SK-N-SH treated with all-trans-retinoic acid at 6 μM for 48 hours (cell line): Measurements from ENCODE around the gene MLPH.

Experiments used
- ATAC-seq: fragments of 200-7000 bp; cut with Tn5 transposase; 3 replicates; pipeline ENCODE4 v1.9.1; 2020; ENCODE audit warnings: mild to moderate bottlenecking, moderate library complexity
- ARNTL ChIP-seq: fragments of 450-650 bp; formaldehyde crosslinking; IDR thresholded peaks from 2 replicates; pipeline ENCODE4 v1.5.0; 2020; ENCODE audit warnings: low read depth, mild to moderate bottlenecking, moderate library complexity, borderline replicate concordance
- BACH2 ChIP-seq: fragments of 250-450 bp; sonication (Bioruptor Pico); IDR thresholded peaks from 2 replicates; pipeline ENCODE4 v1.9.0; 2021; ENCODE audit warnings: mild to moderate bottlenecking, borderline replicate concordance
- CREB5 ChIP-seq: fragments of 250-450 bp; sonication (Bioruptor Pico); IDR thresholded peaks from 2 replicates; pipeline ENCODE4 v1.5.1; 2020; ENCODE audit warnings: low read depth, mild to moderate bottlenecking, moderate library complexity
- CSDC2 ChIP-seq: fragments of 250-450 bp; sonication (Bioruptor Pico); IDR thresholded peaks from 2 replicates; pipeline ENCODE4 v1.5.0; 2020; ENCODE audit warnings: mild to moderate bottlenecking, moderate library complexity
- CSRNP3 ChIP-seq: fragments of 250-450 bp; sonication (Bioruptor Pico); IDR thresholded peaks from 2 replicates; pipeline ENCODE4 v1.5.1; 2021; ENCODE audit warnings: mild to moderate bottlenecking, moderate library complexity
- ESRRG ChIP-seq: fragments of 250-450 bp; sonication (Bioruptor Pico); IDR thresholded peaks from 2 replicates; pipeline ENCODE4 v1.6.1; 2021; ENCODE audit warnings: mild to moderate bottlenecking
- ISL1 ChIP-seq: fragments of 250-450 bp; sonication (Bioruptor Pico); IDR thresholded peaks from 2 replicates; pipeline ENCODE4 v2.1.2; 2022; ENCODE audit warnings: mild to moderate bottlenecking, moderate library complexity
- OSR1 ChIP-seq: fragments of 250-450 bp; sonication (Bioruptor Pico); IDR thresholded peaks from 2 replicates; pipeline ENCODE4 v1.8.0; 2022; ENCODE audit warnings: moderate library complexity, mild to moderate bottlenecking, inconsistent platforms
- PATZ1 ChIP-seq: fragments of 250-450 bp; sonication (Bioruptor Pico); IDR thresholded peaks from 2 replicates; pipeline ENCODE4 v1.8.0; 2020; ENCODE audit warnings: mild to moderate bottlenecking, moderate library complexity, borderline replicate concordance
- POU6F1 ChIP-seq: fragments of 250-450 bp; sonication (Bioruptor Pico); IDR thresholded peaks from 2 replicates; pipeline ENCODE4 v1.8.0; 2021; ENCODE audit warnings: low read depth, mild to moderate bottlenecking, moderate library complexity, borderline replicate concordance
- PPARA ChIP-seq: fragments of 250-450 bp; sonication (Bioruptor Pico); IDR thresholded peaks from 2 replicates; pipeline ENCODE4 v1.5.0; 2020; ENCODE audit warnings: mild to moderate bottlenecking, borderline replicate concordance
- RARB ChIP-seq: fragments of 250-450 bp; sonication (Bioruptor Pico); IDR thresholded peaks from 2 replicates; pipeline ENCODE4 v1.8.0; 2021; ENCODE audit warnings: mild to moderate bottlenecking, moderate library complexity
- SNAI2 ChIP-seq: fragments of 250-450 bp; sonication (Bioruptor Pico); IDR thresholded peaks from 2 replicates; pipeline ENCODE4 v1.5.0; 2020; ENCODE audit warnings: mild to moderate bottlenecking, moderate library complexity
- TCF4 ChIP-seq: fragments of 250-450 bp; sonication (Bioruptor Pico); IDR thresholded peaks from 2 replicates; pipeline ENCODE4 v1.8.0; 2021; ENCODE audit warnings: mild to moderate bottlenecking, moderate library complexity, borderline replicate concordance
- ZC3H10 ChIP-seq: fragments of 250-450 bp; sonication (Bioruptor Pico); IDR thresholded peaks from 2 replicates; pipeline ENCODE4 v1.5.1; 2021; ENCODE audit warnings: mild to moderate bottlenecking, moderate library complexity
- ZFP3 ChIP-seq: fragments of 250-450 bp; sonication (Bioruptor Pico); IDR thresholded peaks from 2 replicates; pipeline ENCODE4 v1.5.0; 2020; ENCODE audit warnings: mild to moderate bottlenecking, moderate library complexity
- ZFP30 ChIP-seq: fragments of 450-650 bp; formaldehyde crosslinking; IDR thresholded peaks from 2 replicates; pipeline ENCODE4 v1.5.0; 2022; ENCODE audit warnings: mild to moderate bottlenecking, moderate library complexity
- ZNF8 ChIP-seq: fragments of 450-650 bp; formaldehyde crosslinking; IDR thresholded peaks from 2 replicates; pipeline ENCODE4 v1.5.0; 2020; ENCODE audit warnings: mild to moderate bottlenecking, moderate library complexity
- TF ChIP-seq, protein P1 (sequence below): fragments of 250-450 bp; sonication (Bioruptor Pico); IDR thresholded peaks from 2 replicates; pipeline ENCODE4 v1.5.0; 2020; ENCODE audit warnings: mild to moderate bottlenecking, moderate library complexity

Gene MLPH

GRCh38 chr2:237536617-237537016, 49.6 kb downstream of the MLPH start:
- TF ChIP-seq PPARA (CRISPR knock-in tag) = no peak
- TF ChIP-seq ZFP3 = no peak
- no peak for TF ChIP-seq ESRRG (CRISPR knock-in tag)
- TF ChIP-seq, protein P1, sequence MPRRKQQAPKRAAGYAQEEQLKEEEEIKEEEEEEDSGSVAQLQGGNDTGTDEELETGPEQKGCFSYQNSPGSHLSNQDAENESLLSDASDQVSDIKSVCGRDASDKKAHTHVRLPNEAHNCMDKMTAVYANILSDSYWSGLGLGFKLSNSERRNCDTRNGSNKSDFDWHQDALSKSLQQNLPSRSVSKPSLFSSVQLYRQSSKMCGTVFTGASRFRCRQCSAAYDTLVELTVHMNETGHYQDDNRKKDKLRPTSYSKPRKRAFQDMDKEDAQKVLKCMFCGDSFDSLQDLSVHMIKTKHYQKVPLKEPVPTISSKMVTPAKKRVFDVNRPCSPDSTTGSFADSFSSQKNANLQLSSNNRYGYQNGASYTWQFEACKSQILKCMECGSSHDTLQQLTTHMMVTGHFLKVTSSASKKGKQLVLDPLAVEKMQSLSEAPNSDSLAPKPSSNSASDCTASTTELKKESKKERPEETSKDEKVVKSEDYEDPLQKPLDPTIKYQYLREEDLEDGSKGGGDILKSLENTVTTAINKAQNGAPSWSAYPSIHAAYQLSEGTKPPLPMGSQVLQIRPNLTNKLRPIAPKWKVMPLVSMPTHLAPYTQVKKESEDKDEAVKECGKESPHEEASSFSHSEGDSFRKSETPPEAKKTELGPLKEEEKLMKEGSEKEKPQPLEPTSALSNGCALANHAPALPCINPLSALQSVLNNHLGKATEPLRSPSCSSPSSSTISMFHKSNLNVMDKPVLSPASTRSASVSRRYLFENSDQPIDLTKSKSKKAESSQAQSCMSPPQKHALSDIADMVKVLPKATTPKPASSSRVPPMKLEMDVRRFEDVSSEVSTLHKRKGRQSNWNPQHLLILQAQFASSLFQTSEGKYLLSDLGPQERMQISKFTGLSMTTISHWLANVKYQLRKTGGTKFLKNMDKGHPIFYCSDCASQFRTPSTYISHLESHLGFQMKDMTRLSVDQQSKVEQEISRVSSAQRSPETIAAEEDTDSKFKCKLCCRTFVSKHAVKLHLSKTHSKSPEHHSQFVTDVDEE (CRISPR knock-in tag) = no peak
- no peak for TF ChIP-seq ARNTL (CRISPR knock-in tag)
- no peak for TF ChIP-seq PATZ1 (CRISPR knock-in tag)
- TF ChIP-seq TCF4 (CRISPR knock-in tag) = no peak
- no peak for ATAC-seq

DNA sequence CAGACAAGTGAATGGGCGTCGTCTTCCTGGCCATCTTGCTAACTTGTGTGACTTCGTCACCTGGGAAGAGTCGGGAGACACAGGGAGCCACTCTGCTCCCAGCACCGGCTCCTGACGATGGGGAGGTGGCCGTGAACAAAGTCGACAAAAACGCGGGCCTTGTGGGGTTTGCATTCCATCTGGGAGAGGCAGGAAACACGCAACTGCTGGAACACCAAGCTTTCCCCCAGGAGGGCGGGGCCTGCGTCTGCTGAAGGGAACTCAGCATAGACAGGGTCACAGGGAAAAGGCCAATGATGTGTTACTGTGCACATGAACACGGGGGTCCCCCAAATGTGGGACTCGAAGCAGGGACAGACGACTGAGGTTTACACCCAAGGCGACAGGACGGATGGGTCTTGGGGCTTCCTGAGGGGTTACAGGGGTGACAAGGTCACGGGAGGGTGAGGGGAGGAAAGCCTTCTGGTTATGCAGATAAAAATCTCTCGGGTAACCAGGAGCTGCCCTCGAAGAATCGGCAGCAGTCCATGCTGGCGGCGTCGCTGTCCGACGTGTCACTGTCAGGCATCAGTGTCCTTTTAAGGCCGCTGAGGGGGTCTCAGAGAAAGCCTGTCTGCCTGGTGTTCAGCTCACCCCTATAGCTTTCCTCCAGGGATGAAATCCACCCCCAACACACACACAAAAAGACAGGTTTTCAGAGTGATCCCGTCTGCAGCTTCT, 51.1 kb downstream of the MLPH start:
- no peak for TF ChIP-seq ZFP30
- TF ChIP-seq PATZ1 (CRISPR knock-in tag) = no peak
- no peak for TF ChIP-seq CSDC2
- no peak for TF ChIP-seq ZNF8
- TF ChIP-seq RARB = no peak
- TF ChIP-seq ZFP3 = no peak
- no peak for TF ChIP-seq PPARA (CRISPR knock-in tag)
- ATAC-seq = no peak

- no peak for ATAC-seq
- TF ChIP-seq BACH2 (CRISPR knock-in tag) = no peak
- no peak for TF ChIP-seq ZFP3
- no peak for TF ChIP-seq POU6F1 (CRISPR knock-in tag)
- TF ChIP-seq ARNTL (CRISPR knock-in tag) = no peak
- TF ChIP-seq CSDC2 = no peak
- no peak for TF ChIP-seq ISL1 (CRISPR knock-in tag)
- no peak for TF ChIP-seq ZNF8
- no peak for TF ChIP-seq PPARA (CRISPR knock-in tag)
- no peak for TF ChIP-seq ESRRG (CRISPR knock-in tag)
- TF ChIP-seq, protein P1 (CRISPR knock-in tag) = no peak
- TF ChIP-seq SNAI2 = no peak
- no peak for TF ChIP-seq CREB5 (CRISPR knock-in tag)
- no peak for TF ChIP-seq CSRNP3 (CRISPR knock-in tag)
- no peak for TF ChIP-seq ZC3H10
- no peak for TF ChIP-seq PATZ1 (CRISPR knock-in tag)
- TF ChIP-seq ZFP30 = no peak
- no peak for TF ChIP-seq OSR1 (CRISPR knock-in tag)
- TF ChIP-seq RARB = no peak
- TF ChIP-seq TCF4 (CRISPR knock-in tag) = no peak
These were observed 51.9 kb downstream of the MLPH start for GRCh38 chr2:237538901-237539300.
